K562 (cell line): ENCODE measurements around the gene HPS4. TPM values are rescaled to one million over a fixed set of nuclear protein-coding genes. Genes with fewer than 3 reads are reported as not detected.

Experiments
- ATF6 ChIP-seq: sonication (generic); formaldehyde crosslinking; IDR thresholded peaks from 2 replicates; pipeline ENCODE4 v1.4.0; 2020; ENCODE audit warnings: mild to moderate bottlenecking, missing genetic modification reagents
- BRD9 ChIP-seq: fragments of 450-650 bp; IDR thresholded peaks from 2 replicates; pipeline ENCODE4 v1.6.1; 2018; ENCODE audit warnings: low read depth; ENCODE audit not compliant: partially characterized antibody
- CCNT2 ChIP-seq: IDR thresholded peaks from 2 replicates; pipeline ENCODE4 v1.6.1; 2011; ENCODE audit warnings: borderline replicate concordance, low read depth, mild to moderate bottlenecking, moderate library complexity, mixed read lengths, low read length; ENCODE audit not compliant: insufficient read length; ENCODE audit errors: extremely low read depth
- DPF2 ChIP-seq: fragments of 450-650 bp; IDR thresholded peaks from 2 replicates; pipeline ENCODE4 v1.6.1; 2016
- EGR1 ChIP-seq: fragments of 450-650 bp; conservative IDR thresholded peaks from 2 replicates; pipeline ENCODE4 v1.6.1; 2017; ENCODE audit warnings: mild to moderate bottlenecking
- GATAD2B ChIP-seq: fragments of 450-650 bp; IDR thresholded peaks from 2 replicates; pipeline ENCODE4 v1.6.1; 2017; ENCODE audit warnings: mild to moderate bottlenecking, borderline replicate concordance
- HDAC8 ChIP-seq: fragments of 450-650 bp; IDR thresholded peaks from 2 replicates; pipeline ENCODE4 v1.6.1; 2016; ENCODE audit warnings: mild to moderate bottlenecking, missing genetic modification characterization, moderate library complexity, missing compliant biosample characterization
- MAFF ChIP-seq: IDR thresholded peaks from 2 replicates; pipeline ENCODE4 v1.6.1; 2012; ENCODE audit warnings: low read length, improper control_type of control experiment
- MAZ ChIP-seq, 2 experiments: fragments of 450-650 bp in 1 of 2; sonication (generic) in 1 of 2; formaldehyde crosslinking; IDR thresholded peaks in 1 of 2; conservative IDR thresholded peaks in 1 of 2; 2 replicates each; pipeline versions ENCODE4 v1.4.0 to v1.5.0; 2020; ENCODE audit warnings: mild to moderate bottlenecking in 1 of 2, missing genetic modification reagents in 1 of 2
- MED1 ChIP-seq: sonication (generic); formaldehyde crosslinking; IDR thresholded peaks from 2 replicates; pipeline ENCODE4 v1.8.1; 2023; ENCODE audit warnings: missing genetic modification reagents, borderline replicate concordance
- MIER1 ChIP-seq: fragments of 450-650 bp; IDR thresholded peaks from 2 replicates; pipeline ENCODE4 v1.6.1; 2016; ENCODE audit warnings: antibody characterized with exemption, mild to moderate bottlenecking, low read depth
- MTA3 ChIP-seq: fragments of 450-650 bp; formaldehyde crosslinking; IDR thresholded peaks from 2 replicates; pipeline ENCODE4 v1.6.1; 2017; ENCODE audit warnings: mild to moderate bottlenecking, borderline replicate concordance
- NKRF ChIP-seq: fragments of 450-650 bp; IDR thresholded peaks from 2 replicates; pipeline ENCODE4 v1.6.1; 2016; ENCODE audit warnings: borderline replicate concordance
- PCBP1 ChIP-seq: fragments of 200-400 bp; formaldehyde crosslinking; IDR thresholded peaks from 2 replicates; pipeline ENCODE4 v1.6.1; 2018; ENCODE audit warnings: mild to moderate bottlenecking, low read depth, low read length; ENCODE audit not compliant: poor library complexity, severe bottlenecking
- SOX6 ChIP-seq: fragments of 450-650 bp; IDR thresholded peaks from 2 replicates; pipeline ENCODE4 v1.6.1; 2014; ENCODE audit warnings: mild to moderate bottlenecking
- TAF9B ChIP-seq: fragments of 450-650 bp; IDR thresholded peaks from 2 replicates; pipeline ENCODE4 v1.6.1; 2018; ENCODE audit warnings: mild to moderate bottlenecking; ENCODE audit not compliant: partially characterized antibody
- ZFP91 ChIP-seq: sonication (generic); formaldehyde crosslinking; IDR thresholded peaks from 2 replicates; pipeline ENCODE4 v1.8.0; 2022; ENCODE audit warnings: mild to moderate bottlenecking, missing genetic modification reagents
- ZNF175 ChIP-seq: fragments of 200-800 bp; sonication (Bioruptor generic); IDR thresholded peaks from 2 replicates; pipeline ENCODE4 v1.6.1; 2016; ENCODE audit warnings: low read depth, mild to moderate bottlenecking, missing genetic modification characterization, missing compliant biosample characterization
- ZNF766 ChIP-seq: fragments of 200-800 bp; sonication (Bioruptor generic); conservative IDR thresholded peaks from 2 replicates; pipeline ENCODE4 v1.6.1; 2016; ENCODE audit warnings: missing genetic modification characterization, missing compliant biosample characterization
- polyA plus RNA-seq, 8 experiments: library from polyadenylated mRNA; depleted of rRNA in 4 of 8; stranded (reverse) in 5 of 8; unstranded in 3 of 8; fragments of >200 nt; fragmentation: Nextera tagmentation in 2 of 8; fragmentation: Illumina TruSeq in 1 of 8; extraction: Ambion mirVana in 2 of 8; extraction: Trizol in 1 of 8; gene quantifications; 2 replicates each; pipeline versions ENCODE4 v1.2.1 to v1.2.3, GENCODE V29; 2011 to 2014; ENCODE audit warnings: inconsistent platforms in 1 of 8, missing spikeins in 1 of 8
- total RNA-seq, 7 experiments: library from RNA; depleted of rRNA in 6 of 7; stranded (reverse); fragments of >200 nt in 6 of 7; fragmentation: Illumina TruSeq in 2 of 7; extraction: Trizol in 2 of 7; gene quantifications; 2 replicates each; pipeline versions ENCODE4 v1.2.1 to v1.2.3, GENCODE V29; 2011 to 2021; ENCODE audit warnings: low replicate concordance in 1 of 7

HPS4 gene
- total and polyA plus RNA-seq, 9 of the 15 experiments (the other 6 are each of a cell fraction or from before 2014, with no cell fraction given), result 12.8 to 29.2 (median 25.3) TPM

- TF ChIP-seq MTA3 (0 out of 2 replicates have a peak, but pooled peaks have one; percentile 30), BRD9 (peak; percentile 55), MAFF (no peak), DPF2 (peak; percentile 30; the same call in 1 of the 2 replicates), EGR1 (peak; percentile 75), CCNT2 (peak; percentile 81), TAF9B (peak; percentile 41), ATF6 (CRISPR knock-in tag) (no peak), GATAD2B (0 out of 2 replicates have a peak, but pooled peaks have one; percentile 40), ZFP91 (CRISPR knock-in tag) (no peak), ZNF766 (CRISPR knock-in tag) (0 out of 2 replicates have a peak, but pooled peaks have one; percentile 30), HDAC8 (tag) (no peak), PCBP1 (no peak), ZNF175 (CRISPR knock-in tag) (no peak), NKRF (peak; percentile 62; the same call in 1 of the 2 replicates), MIER1 (0 out of 2 replicates have a peak, but pooled peaks have one; percentile 39), MED1 (CRISPR knock-in tag) (peak; percentile 56; the same call in 1 of the 2 replicates), SOX6 (0 out of 2 replicates have a peak, but pooled peaks have one; percentile 15), MAZ (CRISPR knock-in tag; conservative IDR thresholded peaks at IDR 0.05 in 1 of 2, IDR thresholded peaks at IDR 0.05 in 1 of 2) (peak; percentile 85 to 90)
Measured at GRCh38 chr22:26483439-26484359, at the start of gene HPS4, which contains the start of gene SRRD (continued).
